ENCODE measurements around the gene COL18A1. TPM values are rescaled to one million over a fixed set of nuclear protein-coding genes. Genes with fewer than 3 reads are reported as not detected.

COL18A1 gene
- total and polyA plus RNA-seq, 2 of the 8 experiments (the other 6 are each of a cell fraction or from before 2014, with no cell fraction given): 145 to 201 TPM

DNA sequence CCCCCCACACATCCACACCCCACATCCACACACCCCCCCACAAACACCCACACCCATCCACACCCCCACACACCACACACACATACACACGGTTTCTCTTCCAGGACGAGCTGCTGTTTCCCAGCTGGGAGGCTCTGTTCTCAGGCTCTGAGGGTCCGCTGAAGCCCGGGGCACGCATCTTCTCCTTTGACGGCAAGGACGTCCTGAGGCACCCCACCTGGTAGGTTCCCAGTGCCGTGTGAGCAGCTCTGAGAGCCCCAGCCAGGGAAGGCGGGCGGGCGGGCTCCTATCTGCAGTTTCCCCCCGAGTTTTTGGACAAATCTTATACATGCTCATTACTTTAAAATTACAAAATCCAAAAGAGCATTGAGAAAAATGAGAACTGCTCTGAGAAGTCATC, 106.0 kb downstream of the COL18A1 start (continued):
- TF ChIP-seq, protein P1, sequence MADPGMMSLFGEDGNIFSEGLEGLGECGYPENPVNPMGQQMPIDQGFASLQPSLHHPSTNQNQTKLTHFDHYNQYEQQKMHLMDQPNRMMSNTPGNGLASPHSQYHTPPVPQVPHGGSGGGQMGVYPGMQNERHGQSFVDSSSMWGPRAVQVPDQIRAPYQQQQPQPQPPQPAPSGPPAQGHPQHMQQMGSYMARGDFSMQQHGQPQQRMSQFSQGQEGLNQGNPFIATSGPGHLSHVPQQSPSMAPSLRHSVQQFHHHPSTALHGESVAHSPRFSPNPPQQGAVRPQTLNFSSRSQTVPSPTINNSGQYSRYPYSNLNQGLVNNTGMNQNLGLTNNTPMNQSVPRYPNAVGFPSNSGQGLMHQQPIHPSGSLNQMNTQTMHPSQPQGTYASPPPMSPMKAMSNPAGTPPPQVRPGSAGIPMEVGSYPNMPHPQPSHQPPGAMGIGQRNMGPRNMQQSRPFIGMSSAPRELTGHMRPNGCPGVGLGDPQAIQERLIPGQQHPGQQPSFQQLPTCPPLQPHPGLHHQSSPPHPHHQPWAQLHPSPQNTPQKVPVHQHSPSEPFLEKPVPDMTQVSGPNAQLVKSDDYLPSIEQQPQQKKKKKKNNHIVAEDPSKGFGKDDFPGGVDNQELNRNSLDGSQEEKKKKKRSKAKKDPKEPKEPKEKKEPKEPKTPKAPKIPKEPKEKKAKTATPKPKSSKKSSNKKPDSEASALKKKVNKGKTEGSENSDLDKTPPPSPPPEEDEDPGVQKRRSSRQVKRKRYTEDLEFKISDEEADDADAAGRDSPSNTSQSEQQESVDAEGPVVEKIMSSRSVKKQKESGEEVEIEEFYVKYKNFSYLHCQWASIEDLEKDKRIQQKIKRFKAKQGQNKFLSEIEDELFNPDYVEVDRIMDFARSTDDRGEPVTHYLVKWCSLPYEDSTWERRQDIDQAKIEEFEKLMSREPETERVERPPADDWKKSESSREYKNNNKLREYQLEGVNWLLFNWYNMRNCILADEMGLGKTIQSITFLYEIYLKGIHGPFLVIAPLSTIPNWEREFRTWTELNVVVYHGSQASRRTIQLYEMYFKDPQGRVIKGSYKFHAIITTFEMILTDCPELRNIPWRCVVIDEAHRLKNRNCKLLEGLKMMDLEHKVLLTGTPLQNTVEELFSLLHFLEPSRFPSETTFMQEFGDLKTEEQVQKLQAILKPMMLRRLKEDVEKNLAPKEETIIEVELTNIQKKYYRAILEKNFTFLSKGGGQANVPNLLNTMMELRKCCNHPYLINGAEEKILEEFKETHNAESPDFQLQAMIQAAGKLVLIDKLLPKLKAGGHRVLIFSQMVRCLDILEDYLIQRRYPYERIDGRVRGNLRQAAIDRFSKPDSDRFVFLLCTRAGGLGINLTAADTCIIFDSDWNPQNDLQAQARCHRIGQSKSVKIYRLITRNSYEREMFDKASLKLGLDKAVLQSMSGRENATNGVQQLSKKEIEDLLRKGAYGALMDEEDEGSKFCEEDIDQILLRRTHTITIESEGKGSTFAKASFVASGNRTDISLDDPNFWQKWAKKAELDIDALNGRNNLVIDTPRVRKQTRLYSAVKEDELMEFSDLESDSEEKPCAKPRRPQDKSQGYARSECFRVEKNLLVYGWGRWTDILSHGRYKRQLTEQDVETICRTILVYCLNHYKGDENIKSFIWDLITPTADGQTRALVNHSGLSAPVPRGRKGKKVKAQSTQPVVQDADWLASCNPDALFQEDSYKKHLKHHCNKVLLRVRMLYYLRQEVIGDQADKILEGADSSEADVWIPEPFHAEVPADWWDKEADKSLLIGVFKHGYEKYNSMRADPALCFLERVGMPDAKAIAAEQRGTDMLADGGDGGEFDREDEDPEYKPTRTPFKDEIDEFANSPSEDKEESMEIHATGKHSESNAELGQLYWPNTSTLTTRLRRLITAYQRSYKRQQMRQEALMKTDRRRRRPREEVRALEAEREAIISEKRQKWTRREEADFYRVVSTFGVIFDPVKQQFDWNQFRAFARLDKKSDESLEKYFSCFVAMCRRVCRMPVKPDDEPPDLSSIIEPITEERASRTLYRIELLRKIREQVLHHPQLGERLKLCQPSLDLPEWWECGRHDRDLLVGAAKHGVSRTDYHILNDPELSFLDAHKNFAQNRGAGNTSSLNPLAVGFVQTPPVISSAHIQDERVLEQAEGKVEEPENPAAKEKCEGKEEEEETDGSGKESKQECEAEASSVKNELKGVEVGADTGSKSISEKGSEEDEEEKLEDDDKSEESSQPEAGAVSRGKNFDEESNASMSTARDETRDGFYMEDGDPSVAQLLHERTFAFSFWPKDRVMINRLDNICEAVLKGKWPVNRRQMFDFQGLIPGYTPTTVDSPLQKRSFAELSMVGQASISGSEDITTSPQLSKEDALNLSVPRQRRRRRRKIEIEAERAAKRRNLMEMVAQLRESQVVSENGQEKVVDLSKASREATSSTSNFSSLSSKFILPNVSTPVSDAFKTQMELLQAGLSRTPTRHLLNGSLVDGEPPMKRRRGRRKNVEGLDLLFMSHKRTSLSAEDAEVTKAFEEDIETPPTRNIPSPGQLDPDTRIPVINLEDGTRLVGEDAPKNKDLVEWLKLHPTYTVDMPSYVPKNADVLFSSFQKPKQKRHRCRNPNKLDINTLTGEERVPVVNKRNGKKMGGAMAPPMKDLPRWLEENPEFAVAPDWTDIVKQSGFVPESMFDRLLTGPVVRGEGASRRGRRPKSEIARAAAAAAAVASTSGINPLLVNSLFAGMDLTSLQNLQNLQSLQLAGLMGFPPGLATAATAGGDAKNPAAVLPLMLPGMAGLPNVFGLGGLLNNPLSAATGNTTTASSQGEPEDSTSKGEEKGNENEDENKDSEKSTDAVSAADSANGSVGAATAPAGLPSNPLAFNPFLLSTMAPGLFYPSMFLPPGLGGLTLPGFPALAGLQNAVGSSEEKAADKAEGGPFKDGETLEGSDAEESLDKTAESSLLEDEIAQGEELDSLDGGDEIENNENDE (IDR thresholded peaks at IDR 0.05; ENCODE audit: insufficient replicate concordance, low read length): no peak

Measured in H1 (cell line).